Liver (tissue), 9 donors: ENCODE measurements around the gene COPS8. TPM values are rescaled to one million over a fixed set of nuclear protein-coding genes. Genes with fewer than 3 reads are reported as not detected.

Experiments
- DNase-seq: peaks from one replicate; pipeline ENCODE4 v3.0.0-alpha.2; 2017; ENCODE audit warnings: low spot score
- H3K27ac ChIP-seq, 2 donors: one replicate each; pipeline ENCODE4 v1.7.0; 2013; ENCODE audit warnings: inconsistent platforms in 2 of 2, low read length in 2 of 2, control low read depth in 1 of 2, low read depth in 1 of 2, mild to moderate bottlenecking in 1 of 2
- H3K27me3 ChIP-seq, 4 donors: one replicate each; pipeline versions ENCODE4 v1.6.1 to v1.7.0; 2013; ENCODE audit warnings: low read length in 3 of 4, inconsistent platforms in 1 of 4, mild to moderate bottlenecking in 1 of 4, moderate library complexity in 1 of 4; ENCODE audit not compliant: control insufficient read depth in 4 of 4, insufficient read depth in 4 of 4
- H3K36me3 ChIP-seq, 4 donors: one replicate each; pipeline versions ENCODE4 v1.6.1 to v1.7.0; 2013; ENCODE audit warnings: low read length in 3 of 4, mild to moderate bottlenecking in 3 of 4, low read depth in 1 of 4, moderate library complexity in 1 of 4; ENCODE audit not compliant: control insufficient read depth in 4 of 4, insufficient read depth in 3 of 4
- H3K4me1 ChIP-seq, 4 donors: one replicate each; pipeline versions ENCODE4 v1.6.1 to v1.7.0; 2013; ENCODE audit warnings: low read length in 3 of 4, mild to moderate bottlenecking in 3 of 4, moderate library complexity in 1 of 4; ENCODE audit not compliant: control insufficient read depth in 4 of 4, insufficient read depth in 4 of 4
- H3K4me3 ChIP-seq, 3 donors: one replicate each; pipeline versions ENCODE4 v1.6.1 to v1.7.0; 2013; ENCODE audit warnings: low read length in 3 of 3, control low read depth in 1 of 3, low read depth in 1 of 3, mild to moderate bottlenecking in 1 of 3
- H3K9ac ChIP-seq, 2 donors: one replicate each; pipeline ENCODE4 v1.7.0; 2013; ENCODE audit warnings: low read length in 2 of 2, mild to moderate bottlenecking in 2 of 2, moderate library complexity in 2 of 2, control low read depth in 1 of 2, low read depth in 1 of 2
- H3K9me3 ChIP-seq, 4 donors: one replicate each; pipeline versions ENCODE4 v1.6.1 to v1.7.0; 2013; ENCODE audit warnings: low read length in 3 of 4; ENCODE audit not compliant: control insufficient read depth in 4 of 4
- EGR1 ChIP-seq, 2 donors: IDR thresholded peaks; 2 replicates each; pipeline ENCODE4 v1.6.1; 2016 to 2018; ENCODE audit warnings: antibody characterized with exemption in 2 of 2, low read depth in 2 of 2
- FOXA1 ChIP-seq: IDR thresholded peaks from 2 replicates; pipeline ENCODE4 v1.6.1; 2016; ENCODE audit warnings: antibody characterized with exemption
- FOXA2 ChIP-seq: IDR thresholded peaks from 2 replicates; pipeline ENCODE4 v1.6.1; 2016; ENCODE audit warnings: antibody characterized with exemption
- GABPA ChIP-seq, 2 donors: IDR thresholded peaks in 1 of 2; conservative IDR thresholded peaks in 1 of 2; 2 replicates each; pipeline ENCODE4 v1.6.1; 2016; ENCODE audit warnings: antibody characterized with exemption in 2 of 2, mild to moderate bottlenecking in 1 of 2, moderate library complexity in 1 of 2
- HNF4A ChIP-seq, 2 donors: conservative IDR thresholded peaks; 2 replicates each; pipeline ENCODE4 v1.6.1; 2016; ENCODE audit warnings: antibody characterized with exemption in 2 of 2, mild to moderate bottlenecking in 2 of 2
- HNF4G ChIP-seq: IDR thresholded peaks from 2 replicates; pipeline ENCODE4 v1.6.1; 2016; ENCODE audit warnings: antibody characterized with exemption
- JUND ChIP-seq, 2 donors: IDR thresholded peaks; 2 replicates each; pipeline ENCODE4 v1.6.1; 2016; ENCODE audit warnings: antibody characterized with exemption in 2 of 2
- NR2F2 ChIP-seq: IDR thresholded peaks from 2 replicates; pipeline ENCODE4 v1.6.1; 2016; ENCODE audit warnings: antibody characterized with exemption
- RAD21 ChIP-seq, 2 donors: IDR thresholded peaks; 2 replicates each; pipeline ENCODE4 v1.6.1; 2016; ENCODE audit warnings: antibody characterized with exemption in 2 of 2, mild to moderate bottlenecking in 2 of 2
- RXRA ChIP-seq, 2 donors: IDR thresholded peaks; 2 replicates each; pipeline ENCODE4 v1.6.1; 2017 to 2018; ENCODE audit warnings: antibody characterized with exemption in 2 of 2, mild to moderate bottlenecking in 1 of 2
- SP1 ChIP-seq: IDR thresholded peaks from 2 replicates; pipeline ENCODE4 v1.6.1; 2018; ENCODE audit warnings: antibody characterized with exemption, mild to moderate bottlenecking
- TAF1 ChIP-seq: conservative IDR thresholded peaks from 2 replicates; pipeline ENCODE4 v1.6.1; 2016; ENCODE audit warnings: antibody characterized with exemption, mild to moderate bottlenecking
- YY1 ChIP-seq: IDR thresholded peaks from 2 replicates; pipeline ENCODE4 v1.6.1; 2016; ENCODE audit warnings: antibody characterized with exemption, mild to moderate bottlenecking
- WGBS: extraction: QIAGEN DNeasy Blood & Tissue Kit; methylation state at CpG from one replicate; pipeline ENCODE4 v1.1.7; 2013; 5-methylcytosine and 5-hydroxymethylcytosine counted together
- polyA plus RNA-seq, 2 donors: library from polyadenylated mRNA; stranded (reverse) in 1 of 2; unstranded in 1 of 2; fragments of 200-250 nt in 1 of 2; fragments of >200 nt in 1 of 2; fragmentation: Nextera tagmentation in 1 of 2; extraction: Ambion mirVana in 1 of 2; gene quantifications; one replicate each; pipeline versions ENCODE4 v1.2.1 to v1.2.3, GENCODE V29; 2013 to 2015
- total RNA-seq, 2 donors: library from RNA; depleted of rRNA; stranded (reverse); fragments of >200 nt; gene quantifications; one replicate each; pipeline ENCODE4 v1.2.3, GENCODE V29; 2014
- TF ChIP-seq, protein P1 (sequence below): IDR thresholded peaks from 2 replicates; pipeline ENCODE4 v1.6.1; 2016; ENCODE audit warnings: antibody characterized with exemption
- TF ChIP-seq, protein P2 (sequence below): IDR thresholded peaks from 2 replicates; pipeline ENCODE4 v1.6.1; 2016; ENCODE audit warnings: antibody characterized with exemption
- TF ChIP-seq, protein P3 (sequence below): IDR thresholded peaks from 2 replicates; pipeline ENCODE4 v1.6.1; 2016; ENCODE audit warnings: antibody characterized with exemption
- TF ChIP-seq, protein P4 (sequence below): fragments of 150-350 bp; IDR thresholded peaks from 2 replicates; pipeline ENCODE4 v1.5.1; 2017; ENCODE audit warnings: improper control_type of control experiment, low read depth, low read length; ENCODE audit not compliant: missing input control
- donor health status: healthy.
- donor health status: healthy.
- donor health status: healthy.
- donor health status: healthy.
- donor health status: healthy.

The COPS8 gene
- total and polyA plus RNA-seq, 4 donors = 19.1 to 32.9 (median 20.1) TPM

DNA sequence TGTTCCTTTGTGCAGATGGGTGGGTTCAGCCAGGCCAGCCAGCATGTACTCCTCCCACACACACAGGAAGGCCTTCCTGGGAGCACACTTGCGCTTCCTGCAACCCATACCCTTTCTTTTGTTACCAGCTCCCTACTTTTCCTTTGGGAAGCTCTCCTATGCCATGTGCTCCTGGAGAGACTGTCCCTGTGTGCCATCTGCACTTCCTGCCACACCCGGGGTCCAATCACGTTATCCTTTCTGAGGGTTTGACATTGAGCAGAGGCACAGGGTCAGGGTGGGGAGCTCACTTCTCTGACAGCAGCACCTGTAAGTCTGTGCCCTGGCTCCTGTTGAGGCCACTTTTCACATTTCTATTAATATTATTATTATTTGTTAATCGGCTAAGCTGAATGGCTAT lies 62.9 kb downstream of the COPS8 start:
- H3K27ac ChIP-seq = no peak overlapping the region
- TF ChIP-seq RAD21 (IDR thresholded peaks at IDR 0.05) (no peak), JUND (IDR thresholded peaks at IDR 0.05) (no peak), FOXA1 (no peak), NR2F2 (no peak), HNF4G (no peak), GABPA (IDR thresholded peaks at IDR 0.05 in 1 of 2, conservative IDR thresholded peaks at IDR 0.05 in 1 of 2) (no peak), FOXA2 (no peak), RXRA (IDR thresholded peaks at IDR 0.05) (no peak), TAF1 (no peak)
- TF ChIP-seq, protein P1, sequence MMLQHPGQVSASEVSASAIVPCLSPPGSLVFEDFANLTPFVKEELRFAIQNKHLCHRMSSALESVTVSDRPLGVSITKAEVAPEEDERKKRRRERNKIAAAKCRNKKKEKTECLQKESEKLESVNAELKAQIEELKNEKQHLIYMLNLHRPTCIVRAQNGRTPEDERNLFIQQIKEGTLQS = no peak
- TF ChIP-seq, protein P2, sequence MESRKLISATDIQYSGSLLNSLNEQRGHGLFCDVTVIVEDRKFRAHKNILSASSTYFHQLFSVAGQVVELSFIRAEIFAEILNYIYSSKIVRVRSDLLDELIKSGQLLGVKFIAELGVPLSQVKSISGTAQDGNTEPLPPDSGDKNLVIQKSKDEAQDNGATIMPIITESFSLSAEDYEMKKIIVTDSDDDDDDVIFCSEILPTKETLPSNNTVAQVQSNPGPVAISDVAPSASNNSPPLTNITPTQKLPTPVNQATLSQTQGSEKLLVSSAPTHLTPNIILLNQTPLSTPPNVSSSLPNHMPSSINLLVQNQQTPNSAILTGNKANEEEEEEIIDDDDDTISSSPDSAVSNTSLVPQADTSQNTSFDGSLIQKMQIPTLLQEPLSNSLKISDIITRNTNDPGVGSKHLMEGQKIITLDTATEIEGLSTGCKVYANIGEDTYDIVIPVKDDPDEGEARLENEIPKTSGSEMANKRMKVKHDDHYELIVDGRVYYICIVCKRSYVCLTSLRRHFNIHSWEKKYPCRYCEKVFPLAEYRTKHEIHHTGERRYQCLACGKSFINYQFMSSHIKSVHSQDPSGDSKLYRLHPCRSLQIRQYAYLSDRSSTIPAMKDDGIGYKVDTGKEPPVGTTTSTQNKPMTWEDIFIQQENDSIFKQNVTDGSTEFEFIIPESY = no peak
- TF ChIP-seq, protein P3, sequence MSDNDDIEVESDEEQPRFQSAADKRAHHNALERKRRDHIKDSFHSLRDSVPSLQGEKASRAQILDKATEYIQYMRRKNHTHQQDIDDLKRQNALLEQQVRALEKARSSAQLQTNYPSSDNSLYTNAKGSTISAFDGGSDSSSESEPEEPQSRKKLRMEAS = no peak

DNA sequence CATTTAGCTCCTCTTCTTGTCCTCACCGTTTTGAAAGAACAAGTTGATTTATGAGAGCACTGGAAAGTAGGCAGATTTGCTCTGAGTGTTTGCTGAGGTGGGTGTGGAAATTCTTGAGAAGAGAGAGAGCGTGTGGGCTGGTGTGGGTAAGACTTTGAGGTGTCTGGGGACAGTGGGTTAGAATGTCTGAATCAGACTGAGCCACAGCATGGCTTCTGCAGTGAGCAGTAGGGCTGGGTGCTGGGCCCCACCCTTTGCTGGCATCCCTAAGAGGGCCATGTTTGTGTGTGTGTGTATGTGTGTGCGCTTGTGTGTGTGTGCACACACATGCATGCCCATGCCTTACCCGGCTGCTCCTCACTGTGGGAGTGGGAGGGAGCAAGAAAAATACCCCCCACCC lies 63.7 kb downstream of the COPS8 start:
- H3K9ac ChIP-seq = no peak overlapping the region
- peaks cover 0 to 3% (median 0%) of the 10 kb centered on the region in 4 donors for H3K27me3 ChIP-seq
- DNase-seq = no peak
- no peak overlapping the region for H3K4me3 ChIP-seq
- no peaks in the 10 kb centered on the region for H3K36me3 ChIP-seq
- no peak overlapping the region for H3K27ac ChIP-seq
- no peak for TF ChIP-seq HNF4G
- TF ChIP-seq, protein P1 = no peak
- no peak for TF ChIP-seq YY1
- TF ChIP-seq, protein P2 = no peak
- no peak for TF ChIP-seq FOXA2
- TF ChIP-seq TAF1 = no peak
- no peak for TF ChIP-seq EGR1 (IDR thresholded peaks at IDR 0.05; ENCODE audit: low read depth in 2 of 2)
- TF ChIP-seq, protein P3 = no peak
- TF ChIP-seq, protein P4, sequence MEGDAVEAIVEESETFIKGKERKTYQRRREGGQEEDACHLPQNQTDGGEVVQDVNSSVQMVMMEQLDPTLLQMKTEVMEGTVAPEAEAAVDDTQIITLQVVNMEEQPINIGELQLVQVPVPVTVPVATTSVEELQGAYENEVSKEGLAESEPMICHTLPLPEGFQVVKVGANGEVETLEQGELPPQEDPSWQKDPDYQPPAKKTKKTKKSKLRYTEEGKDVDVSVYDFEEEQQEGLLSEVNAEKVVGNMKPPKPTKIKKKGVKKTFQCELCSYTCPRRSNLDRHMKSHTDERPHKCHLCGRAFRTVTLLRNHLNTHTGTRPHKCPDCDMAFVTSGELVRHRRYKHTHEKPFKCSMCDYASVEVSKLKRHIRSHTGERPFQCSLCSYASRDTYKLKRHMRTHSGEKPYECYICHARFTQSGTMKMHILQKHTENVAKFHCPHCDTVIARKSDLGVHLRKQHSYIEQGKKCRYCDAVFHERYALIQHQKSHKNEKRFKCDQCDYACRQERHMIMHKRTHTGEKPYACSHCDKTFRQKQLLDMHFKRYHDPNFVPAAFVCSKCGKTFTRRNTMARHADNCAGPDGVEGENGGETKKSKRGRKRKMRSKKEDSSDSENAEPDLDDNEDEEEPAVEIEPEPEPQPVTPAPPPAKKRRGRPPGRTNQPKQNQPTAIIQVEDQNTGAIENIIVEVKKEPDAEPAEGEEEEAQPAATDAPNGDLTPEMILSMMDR = no peak
- no peak for TF ChIP-seq RAD21 (IDR thresholded peaks at IDR 0.05)
- TF ChIP-seq SP1 = no peak
- no peak for TF ChIP-seq FOXA1
- TF ChIP-seq GABPA (IDR thresholded peaks at IDR 0.05 in 1 of 2, conservative IDR thresholded peaks at IDR 0.05 in 1 of 2) = no peak
- TF ChIP-seq JUND (IDR thresholded peaks at IDR 0.05) = no peak
- no peak for TF ChIP-seq NR2F2
- TF ChIP-seq RXRA (IDR thresholded peaks at IDR 0.05) = no peak
- no peak for TF ChIP-seq HNF4A (conservative IDR thresholded peaks at IDR 0.05)
- H3K4me1 ChIP-seq = no peaks in the 10 kb centered on the region
- H3K9me3 ChIP-seq = peaks cover 2 to 17% (median 5%) of the 10 kb centered on the region in 4 donors
- 73% methylated on average over 4 of the region's 4 CpGs for WGBS

More for the DNA sequence above, 62.9 kb downstream of the COPS8 start:
- peaks cover 2 to 17% (median 5%) of the 10 kb centered on the region in 4 donors for H3K9me3 ChIP-seq
- no peak overlapping the region for H3K4me3 ChIP-seq
- H3K4me1 ChIP-seq = no peaks in the 10 kb centered on the region
- H3K27me3 ChIP-seq = peaks cover 0 to 3% (median 0%) of the 10 kb centered on the region in 4 donors
- no peak overlapping the region for H3K9ac ChIP-seq
- DNase-seq = no peak
- 91% methylated on average over 4 of the region's 4 CpGs for WGBS
- H3K36me3 ChIP-seq = no peaks in the 10 kb centered on the region
